ENCODE measurements around the gene DIAPH2.

The DIAPH2 gene

DNA sequence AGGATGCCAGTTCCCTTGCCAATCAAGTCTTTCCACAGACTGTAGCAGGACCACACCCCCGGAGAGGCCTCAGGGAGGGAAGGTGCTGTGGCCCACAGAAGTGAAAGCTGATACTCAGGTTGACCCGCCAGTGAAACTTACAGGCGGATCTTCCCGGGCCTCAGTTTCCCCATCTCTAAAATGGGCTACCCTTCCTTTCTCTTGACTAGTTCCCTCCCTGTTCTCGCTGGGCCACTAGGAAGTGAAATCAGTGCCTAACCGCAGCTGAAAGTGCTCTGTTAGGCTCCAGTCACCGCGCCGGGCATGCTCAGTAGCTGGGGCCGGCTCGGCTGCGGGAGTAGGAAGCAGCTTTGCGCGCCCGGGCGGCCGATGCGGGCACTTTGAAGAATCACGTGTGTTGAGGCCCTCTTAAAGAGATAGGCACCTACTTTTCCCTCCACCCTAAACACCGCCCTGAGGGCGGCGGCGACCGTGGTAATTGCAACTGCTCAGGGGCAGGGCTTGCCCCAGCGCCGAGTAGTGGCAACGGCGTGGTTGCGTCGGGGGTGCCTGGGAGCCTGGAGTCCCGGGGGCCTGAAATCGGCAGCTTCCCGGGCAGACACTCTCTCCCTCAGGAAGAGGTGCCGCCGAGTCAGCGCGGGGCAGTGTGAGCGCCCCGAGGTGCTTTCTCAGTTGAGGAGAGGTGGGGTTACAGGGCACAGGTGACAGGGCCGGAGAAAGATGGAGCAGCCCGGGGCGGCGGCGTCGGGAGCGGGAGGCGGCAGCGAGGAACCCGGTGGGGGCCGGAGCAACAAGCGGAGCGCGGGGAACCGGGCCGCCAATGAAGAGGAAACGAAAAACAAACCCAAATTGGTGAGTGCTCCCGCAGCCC is at the start of gene DIAPH2:
Gene DIAPH2 (plus strand): TSS at position 504 of the 871 bp plus-strand sequence.
- no peak for FAIRE-seq
- peak; percentile 7 for DNase-seq (ENCODE audit: insufficient read length, low spot score)

DNA sequence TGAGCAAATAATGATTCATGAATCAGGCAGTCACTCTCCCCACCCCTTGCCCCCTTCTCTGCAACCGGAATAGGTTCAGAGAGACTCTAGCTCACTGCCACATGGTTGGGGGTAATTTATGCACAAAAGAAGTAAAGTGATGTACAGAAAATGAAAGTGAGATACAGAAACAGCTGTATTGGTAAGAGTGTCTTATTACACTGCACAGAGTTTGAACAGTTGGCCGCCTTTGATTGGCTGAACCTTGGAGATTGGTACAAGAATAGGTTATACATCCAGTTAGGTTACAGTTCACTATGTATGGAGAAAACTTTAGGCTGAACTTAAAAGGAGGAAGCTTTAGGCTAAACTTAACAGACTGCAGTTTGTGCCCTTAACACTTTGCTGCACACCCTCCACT is 34.6 kb upstream of the DIAPH2 start:
- DNase-seq (ENCODE audit: insufficient read length, low spot score), result no peak
- FAIRE-seq, result no peak

GRCh38 chrX:96655947-96656623 is 28.6 kb upstream of the DIAPH2 start:
- DNase-seq (ENCODE audit: insufficient read length, low spot score) (no peak), FAIRE-seq (no peak)

DNA sequence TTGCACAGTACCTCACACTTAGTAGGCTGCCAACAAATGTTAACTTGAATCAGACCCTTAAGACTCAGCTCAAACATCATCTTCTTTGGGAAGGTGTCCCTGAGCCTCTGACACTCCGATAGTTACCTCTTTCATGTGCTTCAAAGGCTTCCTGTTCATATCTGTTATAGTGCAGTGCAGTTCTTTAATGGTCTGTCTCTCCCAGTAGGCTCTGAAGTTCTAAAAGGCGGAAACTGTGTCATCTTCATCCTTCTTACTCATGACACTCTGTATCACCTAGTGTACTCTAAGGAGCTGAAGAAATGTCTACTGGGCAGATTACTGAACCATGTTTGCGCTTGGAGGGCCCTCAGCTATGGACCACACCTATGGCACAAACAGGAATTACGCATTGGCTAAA is 2.1 kb upstream of the DIAPH2 start:
- FAIRE-seq (no peak), DNase-seq (ENCODE audit: insufficient read length, low spot score) (no peak)

GRCh38 chrX:96683997-96684338 is 674 bp upstream of the DIAPH2 start:
- no peak for FAIRE-seq
- DNase-seq (ENCODE audit: insufficient read length, low spot score), result no peak

DNA sequence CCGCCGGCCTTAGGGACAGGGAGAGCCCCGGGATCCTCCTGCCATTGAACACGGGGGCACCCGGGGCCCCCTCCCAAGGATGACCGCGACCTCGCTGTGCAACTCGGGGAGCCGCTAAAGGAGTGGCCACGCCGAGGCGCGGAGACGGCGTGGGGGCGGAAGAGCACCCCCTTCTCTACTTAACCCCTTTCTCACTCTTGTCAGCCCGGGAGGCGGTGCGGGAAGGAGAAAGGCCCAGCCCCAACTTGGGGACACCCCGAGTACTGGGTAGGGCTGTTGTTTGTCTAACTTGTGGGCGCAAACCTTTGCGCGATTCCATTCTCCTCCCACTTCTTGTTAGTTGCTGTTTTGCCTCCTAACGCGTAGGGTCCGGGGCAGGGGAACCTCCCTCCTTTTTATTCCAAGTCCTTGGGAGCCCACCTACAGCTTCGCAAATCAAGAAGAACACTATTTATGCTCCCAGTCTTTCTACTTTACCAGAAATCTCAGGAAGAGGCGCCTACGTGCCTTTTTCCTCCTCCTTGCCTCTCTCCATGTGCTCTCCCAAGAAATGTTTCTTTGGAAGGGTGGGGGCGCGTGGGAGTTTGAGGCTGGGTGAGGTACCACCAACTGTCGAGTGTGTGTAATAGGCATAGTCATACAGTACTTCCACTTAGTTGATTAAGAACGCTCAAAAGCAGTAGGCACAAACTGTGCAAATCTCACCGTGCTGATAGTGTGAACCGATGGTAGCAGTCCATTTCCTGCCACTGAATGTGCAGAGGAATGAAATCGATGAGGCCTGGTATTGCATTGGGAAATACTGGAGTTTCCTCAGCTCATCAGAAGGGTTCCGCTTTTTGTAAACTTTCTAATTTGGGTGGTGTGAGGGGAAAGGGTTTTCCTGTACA is 813 bp downstream of the DIAPH2 start:
- FAIRE-seq (no peak), DNase-seq (ENCODE audit: insufficient read length, low spot score) (no peak)

DNA sequence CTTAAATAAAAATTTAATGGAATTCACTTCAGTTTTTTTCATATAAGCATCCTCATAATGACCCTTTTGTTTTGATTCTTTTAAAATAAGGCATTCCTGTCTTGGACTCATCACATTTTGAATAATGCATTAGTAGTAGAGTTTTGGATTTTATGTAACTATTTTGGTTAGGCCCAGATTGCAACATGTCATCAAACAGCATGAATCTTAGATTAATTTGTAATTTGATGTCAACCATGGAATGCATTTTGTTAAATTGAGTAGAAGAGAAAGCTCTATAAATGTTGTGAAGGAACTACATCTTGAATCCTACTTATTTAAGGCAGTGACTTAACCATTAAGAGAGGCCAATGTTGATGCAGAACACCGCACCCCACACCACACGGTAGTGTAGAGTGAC is 3.1 kb downstream of the DIAPH2 start:
- DNase-seq (ENCODE audit: insufficient read length, low spot score) (no peak), FAIRE-seq (no peak)

DNA sequence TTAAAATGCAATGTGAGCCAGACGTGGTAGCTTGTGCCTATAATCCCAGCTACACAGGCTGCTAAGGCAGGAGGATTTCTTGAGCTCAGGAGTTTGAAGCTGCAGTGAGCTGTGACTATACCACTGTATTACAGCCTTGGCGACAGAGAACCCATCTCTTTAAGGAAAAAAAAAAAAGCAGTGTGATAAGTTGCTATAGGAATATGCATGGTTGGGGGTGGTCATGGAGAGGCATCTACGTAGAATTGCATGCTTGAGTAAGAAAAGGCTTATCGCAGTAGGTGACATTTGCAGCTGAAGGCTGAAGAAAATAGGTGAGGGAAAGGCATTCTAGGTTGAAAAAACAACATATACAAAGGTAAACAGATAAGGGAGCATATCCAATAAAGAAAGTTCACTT is 4.1 kb downstream of the DIAPH2 start:
- no peak for DNase-seq (ENCODE audit: insufficient read length, low spot score)
- no peak for FAIRE-seq

DNA sequence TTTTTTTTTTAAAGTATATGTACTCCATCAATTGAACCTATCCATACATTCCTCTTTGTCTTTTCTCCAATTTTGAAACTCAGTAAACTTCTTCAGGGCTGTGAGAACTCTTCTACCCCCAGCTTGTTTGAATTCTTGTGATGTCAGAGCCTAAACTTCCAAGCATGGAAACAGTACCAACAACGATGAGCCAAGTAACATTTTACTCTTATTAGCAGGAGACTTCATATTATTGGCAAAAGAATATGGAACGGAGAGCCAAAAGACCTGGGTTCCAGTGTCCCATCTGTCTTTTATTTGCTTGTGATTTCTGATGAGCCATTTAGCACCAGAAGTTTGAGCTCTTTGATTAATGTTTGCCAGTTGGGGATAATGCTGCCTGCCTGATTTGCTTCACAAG is 5.3 kb downstream of the DIAPH2 start:
- no peak for DNase-seq (ENCODE audit: insufficient read length, low spot score)
- no peak for FAIRE-seq

- FAIRE-seq (no peak), DNase-seq (ENCODE audit: insufficient read length, low spot score) (no peak)
Measured at GRCh38 chrX:96692454-96692853, 7.8 kb downstream of the DIAPH2 start.

DNA sequence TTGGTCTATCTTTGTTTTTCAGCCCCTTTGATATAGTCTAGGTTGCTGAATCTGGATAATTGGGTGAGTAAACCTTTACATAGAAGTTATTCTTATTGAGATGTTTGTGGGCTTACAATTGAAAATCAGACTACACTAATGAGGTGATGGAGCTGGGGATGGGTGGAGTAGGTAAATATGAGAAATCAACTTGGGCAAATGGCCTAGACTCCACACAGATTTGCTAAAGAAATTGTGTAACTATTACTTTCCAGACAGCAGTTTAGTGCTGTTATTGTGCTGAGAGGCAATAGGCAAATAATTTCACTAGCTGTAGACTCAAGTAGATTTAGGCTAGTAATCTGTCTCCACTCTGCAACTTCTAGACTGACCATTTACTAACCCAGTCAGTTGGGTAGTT is 8.2 kb downstream of the DIAPH2 start:
- no peak for FAIRE-seq
- no peak for DNase-seq (ENCODE audit: insufficient read length, low spot score)

DNA sequence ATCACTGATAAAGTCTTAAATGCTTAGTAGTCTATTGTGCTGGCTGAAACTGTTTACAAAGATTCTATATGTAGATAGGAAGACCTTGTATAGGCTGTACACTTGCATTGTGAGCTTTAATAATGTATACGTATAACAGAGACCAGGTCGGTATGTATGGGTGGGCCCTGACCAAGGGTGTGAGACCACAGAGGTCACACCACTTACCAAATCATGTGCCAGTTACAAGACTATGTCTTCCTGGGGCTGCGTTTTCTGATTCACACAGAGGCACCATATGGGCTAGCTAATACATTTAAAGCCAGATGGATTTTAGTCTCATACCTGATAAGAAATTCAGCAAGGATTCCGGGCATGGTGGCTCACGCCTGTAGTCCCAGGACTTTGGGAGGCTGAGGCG is 8.8 kb downstream of the DIAPH2 start:
- DNase-seq (ENCODE audit: insufficient read length, low spot score), result no peak
- no peak for FAIRE-seq

DNA sequence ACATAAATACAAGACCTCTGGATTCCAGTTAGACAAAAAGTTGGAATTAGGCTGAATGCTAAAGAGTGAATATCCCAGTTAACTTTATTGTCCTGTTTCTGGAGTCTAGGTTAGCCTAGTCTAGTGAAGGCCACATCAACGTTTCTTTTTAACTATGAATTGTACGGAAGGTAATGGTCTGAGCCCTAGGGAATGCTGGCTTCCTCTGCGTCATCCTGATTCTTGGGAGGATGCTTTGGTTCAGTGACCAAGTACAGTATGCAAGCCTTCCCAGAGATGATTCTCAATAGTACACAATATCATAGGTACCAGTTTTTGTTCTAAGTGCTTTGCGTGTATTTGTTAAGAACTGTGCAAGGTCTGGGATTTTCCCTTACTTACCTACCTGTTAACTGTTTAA is 11.8 kb downstream of the DIAPH2 start:
- no peak for FAIRE-seq

GRCh38 chrX:96700625-96701024 is 16.0 kb downstream of the DIAPH2 start:
- no peak for DNase-seq (ENCODE audit: insufficient read length, low spot score)
- FAIRE-seq, result no peak

More for the DNA sequence above, 11.8 kb downstream of the DIAPH2 start:
- no peak for DNase-seq (ENCODE audit: insufficient read length, low spot score)

- FAIRE-seq (no peak), DNase-seq (ENCODE audit: insufficient read length, low spot score) (no peak)
Measured at GRCh38 chrX:96703379-96703778, 18.7 kb downstream of the DIAPH2 start.

- DNase-seq (ENCODE audit: insufficient read length, low spot score), result no peak
Measured at GRCh38 chrX:96703816-96704215, 19.2 kb downstream of the DIAPH2 start.

DNA sequence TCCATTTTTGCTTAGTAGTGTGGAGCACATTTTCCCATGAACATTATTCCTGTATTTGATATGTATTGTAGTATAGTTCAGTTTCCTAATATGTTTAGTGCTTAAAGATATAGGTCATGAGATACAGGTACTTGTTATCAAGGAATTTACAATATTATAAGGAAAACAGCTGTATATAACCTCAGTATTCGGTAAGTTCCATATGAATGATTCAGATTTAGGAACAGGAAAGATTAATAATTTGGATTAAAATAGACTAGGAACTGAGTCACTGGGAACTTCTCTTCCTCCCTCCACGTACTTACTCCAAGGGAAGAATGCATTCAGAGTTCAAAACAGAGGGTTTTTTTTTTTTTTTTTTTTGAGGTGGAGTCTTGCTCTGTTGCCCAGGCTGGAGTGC is 20.0 kb downstream of the DIAPH2 start:
- no peak for FAIRE-seq
- DNase-seq (ENCODE audit: insufficient read length, low spot score), result no peak

More at GRCh38 chrX:96703816-96704215, 19.2 kb downstream of the DIAPH2 start:
- FAIRE-seq, result no peak

DNA sequence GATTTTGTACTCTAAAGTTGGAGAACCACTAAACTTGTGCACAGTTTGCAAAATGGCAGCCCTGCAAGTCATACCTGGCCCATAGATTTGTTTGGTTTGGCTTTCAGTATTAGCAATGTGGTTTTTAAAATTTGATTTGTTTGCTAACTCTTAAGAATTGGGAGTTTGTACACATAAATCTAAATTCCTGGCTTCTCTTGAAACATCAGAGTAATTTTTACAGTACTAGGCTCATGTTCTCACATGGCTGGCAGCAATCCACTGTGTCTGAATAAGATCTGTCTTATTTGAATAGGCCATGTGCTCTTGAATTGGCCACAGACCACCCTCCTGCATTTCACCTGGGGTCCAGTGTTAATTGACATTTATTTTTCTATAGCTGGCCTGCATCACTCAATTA is 21.3 kb downstream of the DIAPH2 start:
- no peak for DNase-seq (ENCODE audit: insufficient read length, low spot score)
- no peak for FAIRE-seq

GRCh38 chrX:96707804-96708203 is 23.2 kb downstream of the DIAPH2 start:
- FAIRE-seq, result no peak
- no peak for DNase-seq (ENCODE audit: insufficient read length, low spot score)

- FAIRE-seq, result no peak
- DNase-seq (ENCODE audit: insufficient read length, low spot score), result no peak
Measured at GRCh38 chrX:96710031-96710430, 25.4 kb downstream of the DIAPH2 start.

DNA sequence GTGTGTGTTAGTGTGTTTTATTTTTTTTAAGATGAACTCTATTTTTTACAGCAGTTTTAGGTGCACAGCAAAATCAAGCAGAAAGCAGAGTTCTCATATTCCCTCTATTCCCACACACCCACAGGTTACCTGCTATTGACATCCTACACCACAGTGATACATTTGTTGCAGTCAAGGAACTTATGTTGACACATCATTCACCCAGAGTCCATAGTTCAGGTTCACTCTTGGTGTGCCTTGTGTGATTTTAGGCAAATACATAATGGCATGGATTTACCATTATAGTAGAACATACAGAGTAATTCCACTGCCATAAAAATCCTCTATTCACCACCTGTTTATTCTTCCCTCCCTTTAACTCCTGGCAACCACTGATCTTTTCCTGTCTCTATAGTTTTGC is 28.7 kb downstream of the DIAPH2 start:
- no peak for FAIRE-seq
- no peak for DNase-seq (ENCODE audit: insufficient read length, low spot score)
